Gastrocnemius medialis (tissue), 4 donors: ENCODE results near the gene C1orf56.

Source experiments
- POLR2A ChIP-seq, 2 donors: fragments of 450-650 bp; IDR thresholded peaks; one replicate each; pipeline ENCODE4 v1.6.1; 2017; ENCODE audit warnings: antibody characterized with exemption in 2 of 2, mild to moderate bottlenecking in 2 of 2, moderate library complexity in 2 of 2
- TF ChIP-seq, protein P1 (sequence below), 5 experiments: fragments of 450-650 bp in 3 of 5; fragments of 200-600 bp in 2 of 5; sonication (generic) in 2 of 5; IDR thresholded peaks in 4 of 5; conservative IDR thresholded peaks in 1 of 5; 1 replicate in 4 of 5; 2 replicates in 1 of 5; pipeline ENCODE4 v1.5.1; 2016 to 2019; ENCODE audit warnings: antibody characterized with exemption in 5 of 5, mild to moderate bottlenecking in 3 of 5, moderate library complexity in 3 of 5

DNA sequence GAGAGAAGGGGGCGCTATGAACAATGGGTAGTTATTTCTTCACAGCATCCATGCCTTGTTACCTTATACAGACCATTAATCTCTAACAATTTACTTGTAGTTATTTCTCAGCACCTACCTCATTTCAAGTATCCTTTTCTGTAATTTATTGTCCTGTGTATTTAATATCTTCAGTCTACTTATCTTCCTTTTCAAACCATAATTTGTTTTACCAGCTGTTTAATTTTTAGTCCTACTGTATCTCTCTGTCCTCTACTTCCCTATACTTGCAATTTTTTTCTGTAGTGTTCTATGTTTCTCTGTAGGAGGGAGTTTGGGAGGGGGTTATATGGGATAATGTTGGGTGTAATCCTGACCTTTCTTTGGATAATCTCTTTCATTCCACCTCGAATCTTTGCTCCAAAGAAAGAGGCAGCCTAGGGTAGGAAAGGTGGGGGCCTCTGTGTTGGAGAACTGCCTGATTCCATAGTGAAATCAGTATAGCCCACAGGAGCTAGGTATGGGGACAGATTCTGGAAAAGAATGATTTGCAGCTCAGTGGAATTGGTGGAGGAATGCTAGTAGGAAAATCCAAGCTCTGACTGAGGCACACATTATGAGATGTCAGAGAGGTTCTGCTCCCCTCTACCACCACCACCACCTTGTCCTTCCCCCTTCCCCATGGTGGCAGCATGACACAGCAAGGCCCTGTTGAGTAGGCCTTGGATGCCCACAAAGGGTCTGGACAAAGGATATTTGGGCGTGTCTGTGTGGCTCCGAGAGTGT, 13.3 kb downstream of the C1orf56 start:
- TF ChIP-seq, protein P1, sequence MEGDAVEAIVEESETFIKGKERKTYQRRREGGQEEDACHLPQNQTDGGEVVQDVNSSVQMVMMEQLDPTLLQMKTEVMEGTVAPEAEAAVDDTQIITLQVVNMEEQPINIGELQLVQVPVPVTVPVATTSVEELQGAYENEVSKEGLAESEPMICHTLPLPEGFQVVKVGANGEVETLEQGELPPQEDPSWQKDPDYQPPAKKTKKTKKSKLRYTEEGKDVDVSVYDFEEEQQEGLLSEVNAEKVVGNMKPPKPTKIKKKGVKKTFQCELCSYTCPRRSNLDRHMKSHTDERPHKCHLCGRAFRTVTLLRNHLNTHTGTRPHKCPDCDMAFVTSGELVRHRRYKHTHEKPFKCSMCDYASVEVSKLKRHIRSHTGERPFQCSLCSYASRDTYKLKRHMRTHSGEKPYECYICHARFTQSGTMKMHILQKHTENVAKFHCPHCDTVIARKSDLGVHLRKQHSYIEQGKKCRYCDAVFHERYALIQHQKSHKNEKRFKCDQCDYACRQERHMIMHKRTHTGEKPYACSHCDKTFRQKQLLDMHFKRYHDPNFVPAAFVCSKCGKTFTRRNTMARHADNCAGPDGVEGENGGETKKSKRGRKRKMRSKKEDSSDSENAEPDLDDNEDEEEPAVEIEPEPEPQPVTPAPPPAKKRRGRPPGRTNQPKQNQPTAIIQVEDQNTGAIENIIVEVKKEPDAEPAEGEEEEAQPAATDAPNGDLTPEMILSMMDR (IDR thresholded peaks at IDR 0.05 in 4 of 5, conservative IDR thresholded peaks at IDR 0.05 in 1 of 5), result no peak
- no peak for TF ChIP-seq POLR2A (IDR thresholded peaks at IDR 0.05)
